ENCODE measurements around the gene MAPRE2. TPM values are rescaled to one million over a fixed set of nuclear protein-coding genes. Genes with fewer than 3 reads are reported as not detected.

The MAPRE2 gene
- total RNA-seq, 1 experiment from 2014 or later, result 29.4 TPM

GRCh38 chr18:35096677-35097011 is 55.4 kb downstream of the MAPRE2 start:
- H2AFZ ChIP-seq (ENCODE audit: low read length), result no peak overlapping the region
- no peaks in the 10 kb centered on the region for H3K79me1 ChIP-seq (ENCODE audit: insufficient read depth, low read depth, low read length, poor library complexity, severe bottlenecking)
- H3K9me3 ChIP-seq (ENCODE audit: control insufficient read depth, low read depth, low read length), result no peaks in the 10 kb centered on the region
- H3K23ac ChIP-seq (ENCODE audit: insufficient read length, low read depth, low read length), result no peak overlapping the region
- no peak overlapping the region for H3K18ac ChIP-seq (ENCODE audit: insufficient read length, low read depth, low read length)
- no peak overlapping the region for H3K4me2 ChIP-seq (ENCODE audit: insufficient read depth, insufficient read length, low read length)
- no peak overlapping the region for H2AK5ac ChIP-seq (ENCODE audit: insufficient read length, low read length)
- DNase-seq, result no peak
- no peak overlapping the region for H3K9ac ChIP-seq (ENCODE audit: extremely low read depth, insufficient read length, low read length)
- no peak overlapping the region for H2BK5ac ChIP-seq (ENCODE audit: insufficient read length, low read length)
- no peak overlapping the region for H4K5ac ChIP-seq (ENCODE audit: insufficient read length, low read depth, low read length)
- Mint-ChIP-seq H3K36me3 (ENCODE audit: insufficient read depth in 1 of 3, low read depth in 3 of 3) (no peaks in the 10 kb centered on the region), H3K9me3 (no peaks in the 10 kb centered on the region), H3K27ac (no peak overlapping the region), H3K4me1 (no peaks in the 10 kb centered on the region), H3K4me3 (no peak overlapping the region), H3K27me3 (ENCODE audit: low read depth) (no peaks in the 10 kb centered on the region)
- no peak overlapping the region for H4K91ac ChIP-seq (ENCODE audit: insufficient read length, low read depth, low read length)
- H3K27me3 ChIP-seq (ENCODE audit: insufficient read depth, low read length), result no peaks in the 10 kb centered on the region
- no peak overlapping the region for H3T11ph ChIP-seq (ENCODE audit: low read length)
- no peak overlapping the region for H3K4ac ChIP-seq (ENCODE audit: low read depth, low read length)
- no peak overlapping the region for H2BK15ac ChIP-seq (ENCODE audit: low read depth, low read length)
- TF ChIP-seq, protein P1, sequence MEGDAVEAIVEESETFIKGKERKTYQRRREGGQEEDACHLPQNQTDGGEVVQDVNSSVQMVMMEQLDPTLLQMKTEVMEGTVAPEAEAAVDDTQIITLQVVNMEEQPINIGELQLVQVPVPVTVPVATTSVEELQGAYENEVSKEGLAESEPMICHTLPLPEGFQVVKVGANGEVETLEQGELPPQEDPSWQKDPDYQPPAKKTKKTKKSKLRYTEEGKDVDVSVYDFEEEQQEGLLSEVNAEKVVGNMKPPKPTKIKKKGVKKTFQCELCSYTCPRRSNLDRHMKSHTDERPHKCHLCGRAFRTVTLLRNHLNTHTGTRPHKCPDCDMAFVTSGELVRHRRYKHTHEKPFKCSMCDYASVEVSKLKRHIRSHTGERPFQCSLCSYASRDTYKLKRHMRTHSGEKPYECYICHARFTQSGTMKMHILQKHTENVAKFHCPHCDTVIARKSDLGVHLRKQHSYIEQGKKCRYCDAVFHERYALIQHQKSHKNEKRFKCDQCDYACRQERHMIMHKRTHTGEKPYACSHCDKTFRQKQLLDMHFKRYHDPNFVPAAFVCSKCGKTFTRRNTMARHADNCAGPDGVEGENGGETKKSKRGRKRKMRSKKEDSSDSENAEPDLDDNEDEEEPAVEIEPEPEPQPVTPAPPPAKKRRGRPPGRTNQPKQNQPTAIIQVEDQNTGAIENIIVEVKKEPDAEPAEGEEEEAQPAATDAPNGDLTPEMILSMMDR (conservative IDR thresholded peaks at IDR 0.05), result no peak
- H2BK12ac ChIP-seq (ENCODE audit: insufficient read length, low read depth, low read length), result no peak overlapping the region
- no peak overlapping the region for H2BK120ac ChIP-seq (ENCODE audit: low read depth, low read length, poor library complexity, severe bottlenecking)
- H3K4me1 ChIP-seq (ENCODE audit: insufficient read depth, low read length), result no peaks in the 10 kb centered on the region
- no peaks in the 10 kb centered on the region for H3K23me2 ChIP-seq (ENCODE audit: insufficient read length, low read depth, low read length, poor library complexity, severe bottlenecking)
- no peak overlapping the region for H2BK20ac ChIP-seq (ENCODE audit: low read depth, low read length, poor library complexity, severe bottlenecking)
- no peak overlapping the region for H3K56ac ChIP-seq (ENCODE audit: insufficient read length, low read depth, low read length)
- H4K8ac ChIP-seq (replicated peaks; ENCODE audit: insufficient read length, low read depth, low read length), result no peak overlapping the region
- H3K14ac ChIP-seq (ENCODE audit: insufficient read depth, low read length), result no peak overlapping the region
- no peak overlapping the region for H3K27ac ChIP-seq (ENCODE audit: insufficient read length, low read depth, low read length)
- no peaks in the 10 kb centered on the region for H4K20me1 ChIP-seq (ENCODE audit: control insufficient read depth, insufficient read depth, insufficient read length)
- H3K79me2 ChIP-seq (ENCODE audit: insufficient read depth, low read length), result no peaks in the 10 kb centered on the region

Measured in H9 (cell line).